GM19463 (cell line): ENCODE data around the gene SRSF6.
"Not testable (repeated sequence)": the region's sequence is repeated elsewhere in the genome, so short reads cannot be mapped to it uniquely, and the experiment has no call there.

Experiments used
- ATAC-seq: cut with Tn5 transposase; IDR thresholded peaks from one replicate; pipeline ENCODE4 v1.9.1; 2021; ENCODE audit warnings: mild to moderate bottlenecking, moderate library complexity; ENCODE audit not compliant: unreplicated experiment

Gene SRSF6

GRCh38 chr20:43473381-43473704 lies 15.6 kb downstream of the SRSF6 start:
- ATAC-seq: no peak

- no peak for ATAC-seq
These were observed 19.5 kb downstream of the SRSF6 start for GRCh38 chr20:43477193-43477592.

GRCh38 chr20:43477619-43478018 lies 19.9 kb downstream of the SRSF6 start:
- no peak for ATAC-seq

GRCh38 chr20:43490038-43490437 lies 32.3 kb downstream of the SRSF6 start:
- no peak for ATAC-seq

- no peak for ATAC-seq
These were observed 34.4 kb downstream of the SRSF6 start for GRCh38 chr20:43492101-43492500.

GRCh38 chr20:43495388-43495787 lies 37.7 kb downstream of the SRSF6 start:
- ATAC-seq: no peak

GRCh38 chr20:43502021-43502420 lies 44.3 kb downstream of the SRSF6 start:
- not testable (repeated sequence) for ATAC-seq

GRCh38 chr20:43506238-43506637 lies 48.5 kb downstream of the SRSF6 start:
- no peak for ATAC-seq

GRCh38 chr20:43507150-43508080 lies 49.7 kb downstream of the SRSF6 start, which contains the start of gene L3MBTL1:
L3MBTL1 (plus strand) TSS chr20:43507697; CDS start chr20:43513504, 5,807 bp downstream.
- ATAC-seq: no peak

- ATAC-seq: no peak
These were observed 50.4 kb downstream of the SRSF6 start for GRCh38 chr20:43508106-43508505.

GRCh38 chr20:43508604-43509040 lies 50.9 kb downstream of the SRSF6 start:
- no peak for ATAC-seq

- no peak for ATAC-seq
These were observed 54.2 kb downstream of the SRSF6 start for GRCh38 chr20:43511879-43512278.

GRCh38 chr20:43513372-43513930 lies 55.8 kb downstream of the SRSF6 start:
- ATAC-seq: no peak
